B cell (primary cell): ENCODE results near the gene CCL11. TPM values are rescaled to one million over a fixed set of nuclear protein-coding genes. Genes with fewer than 3 reads are reported as not detected.

Source experiments
- ATAC-seq: fragments of 200-7000 bp; cut with Tn5 transposase; one replicate; pipeline ENCODE4 v1.10.0; 2021; ENCODE audit warnings: low read depth, mild to moderate bottlenecking, moderate number of reproducible peaks, moderate library complexity
- CTCF ChIA-PET: fragments of 350-600 bp; sonication (Branson Sonifier 250); formaldehyde crosslinking; loops from one replicate; lab custom pipeline; 2021; ENCODE audit warnings: antibody characterized with exemption, inconsistent platforms; lab: Charles Lee
- POLR2A ChIA-PET: fragments of 350-600 bp; sonication (Branson Sonifier 250); formaldehyde crosslinking; loops from one replicate; lab custom pipeline; 2021; ENCODE audit warnings: antibody characterized with exemption; lab: Charles Lee
- DNase-seq: peaks from one replicate; pipeline ENCODE4 v3.0.0; 2013
- H2AFZ ChIP-seq: 2 replicates; pipeline ENCODE4 v1.6.1; 2012; ENCODE audit warnings: mild to moderate bottlenecking, low read depth, low read length; ENCODE audit not compliant: insufficient read depth, poor library complexity, severe bottlenecking
- H3K27ac ChIP-seq, 2 donors: 1 replicate in 1 of 2; 2 replicates in 1 of 2; pipeline ENCODE4 v1.5.1; 2012 to 2013; ENCODE audit warnings: low read length in 2 of 2, mild to moderate bottlenecking in 2 of 2, moderate library complexity in 1 of 2
- H3K27me3 ChIP-seq, 4 experiments: fragments of 200-600 bp in 1 of 4; sonication (generic) in 1 of 4; replicated peaks in 1 of 4; 1 replicate in 2 of 4; 2 replicates in 2 of 4; pipeline versions ENCODE4 v1.6.1 to v1.7.0; 2013 to 2016; ENCODE audit warnings: low read length in 3 of 4, mild to moderate bottlenecking in 2 of 4, mixed read lengths in 1 of 4, moderate library complexity in 1 of 4; ENCODE audit not compliant: insufficient read depth in 4 of 4, control insufficient read depth in 3 of 4; ENCODE audit errors: control extremely low read depth in 1 of 4
- H3K36me3 ChIP-seq, 2 experiments: replicated peaks in 1 of 2; 1 replicate in 1 of 2; 2 replicates in 1 of 2; pipeline versions ENCODE4 v1.6.1 to v1.7.1; 2013; ENCODE audit warnings: low read length in 1 of 2; ENCODE audit not compliant: insufficient read depth in 2 of 2, control insufficient read depth in 1 of 2; ENCODE audit errors: control extremely low read depth in 1 of 2, extremely low read depth in 1 of 2
- H3K4me1 ChIP-seq, 2 donors: fragments of 200-600 bp in 1 of 2; sonication (generic) in 1 of 2; 1 replicate in 1 of 2; 2 replicates in 1 of 2; pipeline versions ENCODE4 v1.5.1 to v1.6.1; 2013 to 2017; ENCODE audit warnings: low read length in 2 of 2; ENCODE audit not compliant: control insufficient read depth in 2 of 2, insufficient read depth in 2 of 2
- H3K4me2 ChIP-seq: replicated peaks from 2 replicates; pipeline ENCODE3; 2012; ENCODE audit warnings: mild to moderate bottlenecking, low read depth, low read length; ENCODE audit not compliant: poor library complexity, severe bottlenecking
- H3K4me3 ChIP-seq, 5 experiments: fragments of 200-600 bp in 1 of 5; sonication (generic) in 1 of 5; 1 replicate in 3 of 5; 2 replicates in 2 of 5; pipeline versions ENCODE4 v1.5.1 to v1.7.0; 2011 to 2016; ENCODE audit warnings: low read length in 4 of 5, mild to moderate bottlenecking in 4 of 5, low read depth in 2 of 5, control low read depth in 1 of 5, moderate library complexity in 1 of 5; ENCODE audit not compliant: insufficient read depth in 1 of 5; ENCODE audit errors: control extremely low read depth in 1 of 5, extremely low read depth in 1 of 5
- H3K79me2 ChIP-seq: fragments of 200-600 bp; sonication (generic); one replicate; pipeline ENCODE4 v1.6.0; 2016; ENCODE audit warnings: low read length; ENCODE audit not compliant: control insufficient read depth, insufficient read depth
- H3K9ac ChIP-seq: fragments of 200-600 bp; sonication (generic); 2 replicates; pipeline ENCODE4 v1.6.1; 2017; ENCODE audit warnings: mild to moderate bottlenecking, low read length, moderate library complexity
- H3K9me3 ChIP-seq, 3 donors: one replicate each; pipeline versions ENCODE4 v1.6.1 to v1.7.1; 2013; ENCODE audit warnings: low read length in 2 of 3; ENCODE audit not compliant: control insufficient read depth in 2 of 3, insufficient read depth in 1 of 3; ENCODE audit errors: control extremely low read depth in 1 of 3
- H4K20me1 ChIP-seq: 2 replicates; pipeline ENCODE4 v1.6.0; 2012; ENCODE audit warnings: mild to moderate bottlenecking, low read length; ENCODE audit not compliant: insufficient read depth, control insufficient read depth, poor library complexity, severe bottlenecking
- H3K27ac Mint-ChIP-seq: one replicate; pipeline ENCODE4 v1.8.0; 2021; ENCODE audit warnings: mixed read lengths
- H3K27me3 Mint-ChIP-seq: one replicate; pipeline ENCODE4 v1.8.0; 2021; ENCODE audit warnings: mixed read lengths
- H3K4me1 Mint-ChIP-seq: one replicate; pipeline ENCODE4 v1.8.0; 2021; ENCODE audit warnings: mixed read lengths
- H3K4me3 Mint-ChIP-seq: one replicate; pipeline ENCODE4 v1.8.0; 2021; ENCODE audit warnings: mixed read lengths
- H3K9me3 Mint-ChIP-seq: one replicate; pipeline ENCODE4 v1.8.0; 2022; ENCODE audit warnings: mixed read lengths; ENCODE audit not compliant: insufficient read depth
- EZH2 ChIP-seq: IDR thresholded peaks from 2 replicates; pipeline ENCODE4 v1.6.1; 2012; ENCODE audit warnings: borderline replicate concordance, low read depth, mild to moderate bottlenecking, moderate library complexity, low read length; ENCODE audit not compliant: insufficient read depth, poor library complexity, severe bottlenecking
- WGBS: methylation state at CpG from one replicate; pipeline ENCODE4 v1.1.5; 2013; ENCODE audit warnings: missing lambda C conversion rate; ENCODE audit not compliant: insufficient coverage; 5-methylcytosine and 5-hydroxymethylcytosine counted together
- intact Hi-C: fragments of 100-400 bp; cut with micrococcal nuclease; formaldehyde crosslinking; loops from one replicate; pipeline ENCODE4 v1.10.0; 2022
- polyA plus RNA-seq: library from polyadenylated mRNA; depleted of rRNA; stranded (reverse); fragments of >200 nt; gene quantifications from 2 replicates; pipeline ENCODE4 v1.2.3, GENCODE V29; 2012
- total RNA-seq, 2 donors: library from RNA; stranded (reverse); fragments of 120-200 nt in 1 of 2; gene quantifications; 1 replicate in 1 of 2; 2 replicates in 1 of 2; pipeline versions ENCODE4 v1.2.3 to v1.2.4, GENCODE V29; 2013 to 2022
- TF ChIP-seq, protein P1 (sequence below): fragments of 200-600 bp; IDR thresholded peaks from one replicate; pipeline ENCODE4 v1.8.0; 2022; ENCODE audit warnings: antibody characterized with exemption, mild to moderate bottlenecking

Gene CCL11
- total and polyA plus RNA-seq, 2 donors (not counting 1 experiment from before 2014, with no cell fraction given): not detected

DNA sequence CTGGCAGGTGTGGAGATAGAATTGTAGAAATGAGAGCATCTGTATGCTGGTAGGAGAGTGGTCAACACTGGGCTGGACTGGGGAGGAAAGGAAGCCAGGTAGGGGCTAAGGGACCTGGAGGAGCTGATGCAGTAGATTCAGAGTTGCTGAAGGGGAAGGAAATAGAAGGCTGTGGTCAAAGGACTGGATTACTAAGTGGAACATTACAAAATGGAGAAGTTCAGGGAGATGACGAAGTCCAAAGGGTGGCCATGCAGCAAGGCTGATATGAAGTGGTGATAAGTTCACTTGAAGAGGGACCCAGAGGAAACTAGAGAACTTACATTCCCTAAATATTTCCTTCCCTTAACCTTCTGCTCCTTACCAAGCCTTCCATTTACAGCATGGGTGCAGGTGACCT is 39.1 kb upstream of the CCL11 start:
- Histone ChIP-seq H3K79me2 (no peaks in the 10 kb centered on the region), H3K36me3 (no peaks in the 10 kb centered on the region), H3K4me2 (no peak overlapping the region), H3K27me3 (peaks cover 0 to 3% (median 0%) of the 10 kb centered on the region in 4 experiments), H3K9ac (no peak overlapping the region), H2AFZ (no peak overlapping the region), H3K4me3 (no peak overlapping the region), H3K4me1 (peaks cover 37 to 38% of the 10 kb centered on the region in 2 donors), H4K20me1 (no peaks in the 10 kb centered on the region), H3K27ac (no peak overlapping the region), H3K9me3 (no peaks in the 10 kb centered on the region)
- H3K27me3 Mint-ChIP-seq: peaks cover 14% of the 10 kb centered on the region
- no peak for TF ChIP-seq EZH2
- TF ChIP-seq, protein P1, sequence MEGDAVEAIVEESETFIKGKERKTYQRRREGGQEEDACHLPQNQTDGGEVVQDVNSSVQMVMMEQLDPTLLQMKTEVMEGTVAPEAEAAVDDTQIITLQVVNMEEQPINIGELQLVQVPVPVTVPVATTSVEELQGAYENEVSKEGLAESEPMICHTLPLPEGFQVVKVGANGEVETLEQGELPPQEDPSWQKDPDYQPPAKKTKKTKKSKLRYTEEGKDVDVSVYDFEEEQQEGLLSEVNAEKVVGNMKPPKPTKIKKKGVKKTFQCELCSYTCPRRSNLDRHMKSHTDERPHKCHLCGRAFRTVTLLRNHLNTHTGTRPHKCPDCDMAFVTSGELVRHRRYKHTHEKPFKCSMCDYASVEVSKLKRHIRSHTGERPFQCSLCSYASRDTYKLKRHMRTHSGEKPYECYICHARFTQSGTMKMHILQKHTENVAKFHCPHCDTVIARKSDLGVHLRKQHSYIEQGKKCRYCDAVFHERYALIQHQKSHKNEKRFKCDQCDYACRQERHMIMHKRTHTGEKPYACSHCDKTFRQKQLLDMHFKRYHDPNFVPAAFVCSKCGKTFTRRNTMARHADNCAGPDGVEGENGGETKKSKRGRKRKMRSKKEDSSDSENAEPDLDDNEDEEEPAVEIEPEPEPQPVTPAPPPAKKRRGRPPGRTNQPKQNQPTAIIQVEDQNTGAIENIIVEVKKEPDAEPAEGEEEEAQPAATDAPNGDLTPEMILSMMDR: no peak
- ATAC-seq (no peak), DNase-seq (peak; percentile 18)
- H3K27ac Mint-ChIP-seq: no peak overlapping the region
- CTCF ChIA-PET: no interaction called here
- POLR2A ChIA-PET: no interaction called here
- intact Hi-C loops: no loop called here
- H3K4me3 Mint-ChIP-seq: no peak overlapping the region
- peaks cover 19% of the 10 kb centered on the region for H3K4me1 Mint-ChIP-seq
- WGBS: no CpG with 5 or more reads among the region's 1 CpG
- no peaks in the 10 kb centered on the region for H3K9me3 Mint-ChIP-seq

DNA sequence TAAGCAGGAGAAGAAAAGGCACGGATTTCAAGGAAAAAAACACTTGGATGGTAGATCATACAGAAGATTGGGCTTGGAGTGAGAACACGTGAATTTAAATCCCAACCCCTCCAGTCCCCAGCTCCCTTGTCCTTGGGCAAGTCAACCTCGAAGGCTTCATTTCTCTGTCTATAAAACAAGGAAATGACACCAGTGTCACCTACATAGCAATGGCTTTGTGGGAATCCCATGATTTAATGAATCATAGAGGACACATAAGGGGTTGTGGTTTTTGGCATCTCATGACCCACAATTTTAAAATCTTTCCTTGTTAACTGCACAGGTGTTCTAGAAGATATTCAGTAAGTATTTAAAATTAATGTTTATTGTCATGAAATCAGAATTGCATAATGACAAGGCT is 38.7 kb upstream of the CCL11 start:
- Mint-ChIP-seq H3K4me3 (no peak overlapping the region), H3K9me3 (no peaks in the 10 kb centered on the region), H3K27me3 (peaks cover 14% of the 10 kb centered on the region), H3K27ac (no peak overlapping the region), H3K4me1 (peaks cover 20% of the 10 kb centered on the region)
- Histone ChIP-seq H3K4me3 (no peak overlapping the region), H4K20me1 (no peaks in the 10 kb centered on the region), H3K9ac (no peak overlapping the region), H2AFZ (no peak overlapping the region), H3K27me3 (peaks cover 0 to 3% (median 0%) of the 10 kb centered on the region in 4 experiments), H3K9me3 (no peaks in the 10 kb centered on the region), H3K36me3 (no peaks in the 10 kb centered on the region), H3K4me1 (peaks cover 38 to 39% of the 10 kb centered on the region in 2 donors), H3K4me2 (no peak overlapping the region), H3K27ac (no peak overlapping the region), H3K79me2 (no peaks in the 10 kb centered on the region)
- ChIA-PET CTCF (no interaction called here), POLR2A (no interaction called here)
- ATAC-seq (no peak), DNase-seq (no peak)
- intact Hi-C loops: no loop called here
- 40% methylated on average over 1 of the region's 3 CpGs for WGBS
- TF ChIP-seq, protein P1: no peak
- no peak for TF ChIP-seq EZH2
